SU-DHL-6 (cell line): Measurements from ENCODE around the gene NFATC1.

ENCODE experiments used
- EZH2phosphoT487 ChIP-seq: fragments of 200-600 bp; sonication (generic), shearing (Covaris generic); conservative IDR thresholded peaks from 2 replicates; pipeline ENCODE4 v1.6.1; 2018; ENCODE audit warnings: mild to moderate bottlenecking, antibody characterized with exemption, low read length, moderate library complexity, mixed read lengths
- TF ChIP-seq, protein P1 (sequence below): fragments of 200-600 bp; sonication (generic); IDR thresholded peaks from one replicate; pipeline ENCODE4 v1.5.1; 2017; ENCODE audit warnings: antibody characterized with exemption, mild to moderate bottlenecking, low read length, moderate library complexity; ENCODE audit not compliant: insufficient read depth, poor library complexity, severe bottlenecking

DNA sequence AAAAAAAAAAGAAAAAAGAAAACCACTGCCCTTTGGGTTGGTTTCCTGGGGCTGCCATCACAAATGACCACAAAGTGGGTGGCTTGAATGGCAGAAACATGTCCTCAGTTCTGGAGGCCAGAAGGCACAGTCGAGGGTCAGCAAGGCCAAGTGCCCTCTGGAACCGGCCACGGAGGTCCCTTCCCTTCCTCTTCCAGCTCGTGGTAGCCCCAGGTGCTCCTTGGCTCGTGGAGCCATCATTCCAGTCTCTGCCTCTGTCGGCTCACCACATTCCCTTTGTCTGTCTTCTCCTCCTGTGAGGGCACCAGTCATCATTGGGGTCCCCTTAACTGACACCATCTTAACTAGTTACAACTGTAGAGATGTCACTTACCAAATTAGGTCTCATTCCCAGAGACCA is 8.5 kb upstream of the NFATC1 start:
- TF ChIP-seq, protein P1, sequence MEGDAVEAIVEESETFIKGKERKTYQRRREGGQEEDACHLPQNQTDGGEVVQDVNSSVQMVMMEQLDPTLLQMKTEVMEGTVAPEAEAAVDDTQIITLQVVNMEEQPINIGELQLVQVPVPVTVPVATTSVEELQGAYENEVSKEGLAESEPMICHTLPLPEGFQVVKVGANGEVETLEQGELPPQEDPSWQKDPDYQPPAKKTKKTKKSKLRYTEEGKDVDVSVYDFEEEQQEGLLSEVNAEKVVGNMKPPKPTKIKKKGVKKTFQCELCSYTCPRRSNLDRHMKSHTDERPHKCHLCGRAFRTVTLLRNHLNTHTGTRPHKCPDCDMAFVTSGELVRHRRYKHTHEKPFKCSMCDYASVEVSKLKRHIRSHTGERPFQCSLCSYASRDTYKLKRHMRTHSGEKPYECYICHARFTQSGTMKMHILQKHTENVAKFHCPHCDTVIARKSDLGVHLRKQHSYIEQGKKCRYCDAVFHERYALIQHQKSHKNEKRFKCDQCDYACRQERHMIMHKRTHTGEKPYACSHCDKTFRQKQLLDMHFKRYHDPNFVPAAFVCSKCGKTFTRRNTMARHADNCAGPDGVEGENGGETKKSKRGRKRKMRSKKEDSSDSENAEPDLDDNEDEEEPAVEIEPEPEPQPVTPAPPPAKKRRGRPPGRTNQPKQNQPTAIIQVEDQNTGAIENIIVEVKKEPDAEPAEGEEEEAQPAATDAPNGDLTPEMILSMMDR, result no peak
- no peak for TF ChIP-seq EZH2phosphoT487
